Activated CD4-positive, alpha-beta T cell treated with anti-CD3 and anti-CD28 coated beads, Interleukin-2, amount 10 ng/mL, durations not matched to agents 7 days and 5 days (primary cell): ENCODE measurements around the gene ADAM22. TPM values are rescaled to one million over a fixed set of nuclear protein-coding genes. Genes with fewer than 3 reads are reported as not detected.

Experiments
- CTCF ChIA-PET: fragments of 350-600 bp; sonication (Branson Sonifier 250); formaldehyde crosslinking; loops from one replicate; lab custom pipeline; 2021; ENCODE audit warnings: antibody characterized with exemption; lab: Charles Lee
- POLR2A ChIA-PET: fragments of 350-600 bp; sonication (Branson Sonifier 250); formaldehyde crosslinking; loops from one replicate; lab custom pipeline; 2021; ENCODE audit warnings: antibody characterized with exemption; lab: Charles Lee
- DNase-seq: peaks from one replicate; pipeline ENCODE4 v3.0.0-alpha.2; 2020
- H3K27ac Mint-ChIP-seq: one replicate; pipeline ENCODE4 v1.8.0; 2021; ENCODE audit warnings: mild to moderate bottlenecking, moderate library complexity, mixed read lengths
- H3K27me3 Mint-ChIP-seq: one replicate; pipeline ENCODE4 v1.8.0; 2021; ENCODE audit warnings: mixed read lengths
- H3K36me3 Mint-ChIP-seq: one replicate; pipeline ENCODE4 v1.8.0; 2021; ENCODE audit warnings: low read depth, mixed read lengths
- H3K4me1 Mint-ChIP-seq: one replicate; pipeline ENCODE4 v1.8.0; 2021; ENCODE audit warnings: mixed read lengths
- H3K4me3 Mint-ChIP-seq: one replicate; pipeline ENCODE4 v1.8.0; 2021; ENCODE audit warnings: mild to moderate bottlenecking, moderate library complexity, mixed read lengths
- H3K9me3 Mint-ChIP-seq: one replicate; pipeline ENCODE4 v1.8.0; 2021; ENCODE audit warnings: mixed read lengths
- total RNA-seq, 2 experiments: library from RNA; stranded (reverse); gene quantifications; one replicate each; pipeline ENCODE4 v1.2.3, GENCODE V29; 2021

The ADAM22 gene
- total RNA-seq, 2 experiments from 2014 or later, result 0.96 to 1.1 TPM

DNA sequence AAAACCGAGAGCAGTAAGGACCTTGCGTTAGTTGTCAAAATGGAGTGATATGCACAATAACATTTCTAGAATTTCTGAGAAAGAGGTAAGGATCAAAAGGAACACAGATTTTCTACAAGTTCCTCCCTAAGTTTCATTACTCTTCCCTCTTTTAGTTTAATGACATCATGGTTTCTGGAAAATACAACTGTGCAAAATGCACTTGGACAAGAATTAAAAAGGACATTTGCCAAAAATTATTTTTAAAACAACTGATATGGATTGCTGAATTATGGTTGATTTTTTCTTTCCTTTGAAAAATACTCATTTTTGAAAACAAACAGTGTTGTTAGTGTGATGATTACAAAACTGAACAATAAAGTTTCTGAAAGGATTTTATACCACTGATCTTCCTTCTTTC, 233.7 kb downstream of the ADAM22 start:
- H3K9me3 Mint-ChIP-seq, result no peaks in the 10 kb centered on the region
- H3K27me3 Mint-ChIP-seq, result peaks cover 2% of the 10 kb centered on the region
- H3K27ac Mint-ChIP-seq, result no peak overlapping the region
- ChIA-PET POLR2A (no interaction called here), CTCF (interaction anchor here (1.0 kb wide), 1 partner anchor 21 kb away, joined by 3 read pairs; no protein-coding TSS in a partner anchor)
- H3K4me3 Mint-ChIP-seq, result no peak overlapping the region
- DNase-seq, result no peak
- no peaks in the 10 kb centered on the region for H3K36me3 Mint-ChIP-seq
- H3K4me1 Mint-ChIP-seq, result no peaks in the 10 kb centered on the region

DNA sequence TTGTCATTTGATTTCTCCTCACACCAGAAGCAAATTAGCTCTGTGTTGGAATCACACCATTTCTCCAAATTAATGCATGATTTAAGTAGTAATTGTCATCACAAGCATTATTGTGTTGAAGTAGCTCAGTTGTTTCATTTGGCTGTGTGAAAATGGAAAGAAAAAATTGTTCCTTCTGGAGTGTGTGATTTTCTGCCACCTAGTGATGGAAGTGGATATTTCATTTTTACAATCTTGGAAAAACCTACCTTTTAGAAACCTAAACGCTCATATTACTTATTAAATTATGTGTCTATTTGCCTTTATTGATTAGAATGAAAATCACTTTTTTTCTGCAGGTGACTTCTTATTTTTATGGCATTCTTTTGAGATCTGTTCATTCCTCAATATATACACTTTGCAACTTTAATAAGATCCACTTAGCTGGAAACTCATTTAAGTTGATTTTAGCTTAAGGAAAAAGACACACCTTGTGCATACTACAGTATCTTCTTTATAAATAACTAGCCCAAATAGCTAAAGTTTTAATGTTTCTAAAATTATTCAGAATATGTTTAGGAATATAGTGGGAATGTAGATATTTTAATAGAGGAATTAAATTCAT, 235.8 kb downstream of the ADAM22 start:
- Mint-ChIP-seq H3K9me3 (no peaks in the 10 kb centered on the region), H3K27me3 (peaks cover 2% of the 10 kb centered on the region), H3K36me3 (no peaks in the 10 kb centered on the region), H3K27ac (no peak overlapping the region), H3K4me1 (no peaks in the 10 kb centered on the region), H3K4me3 (no peak overlapping the region)
- POLR2A ChIA-PET, result no interaction called here
- CTCF ChIA-PET, result interaction anchor here (1.1 kb wide), 1 partner anchor 28 kb away, joined by 3 read pairs; no protein-coding TSS in a partner anchor
- DNase-seq, result no peak

DNA sequence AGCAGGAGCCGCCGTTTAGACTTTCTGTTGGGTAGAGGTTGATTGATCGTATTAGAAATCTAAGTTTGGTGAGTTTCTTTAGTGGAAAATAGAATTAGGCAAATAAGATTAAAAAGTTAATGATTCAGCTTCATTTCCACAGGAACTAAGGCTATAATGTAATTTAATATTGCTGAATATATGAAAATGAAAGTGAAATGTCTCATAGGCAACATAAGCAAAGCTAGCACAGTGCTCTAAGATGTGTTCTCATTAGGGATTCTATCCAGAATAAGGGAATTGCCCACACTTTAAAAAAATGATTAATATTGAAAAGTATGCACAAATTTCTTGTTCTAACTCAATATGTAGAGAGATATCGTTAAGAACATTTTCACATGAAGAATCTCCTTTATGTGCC, 238.8 kb downstream of the ADAM22 start:
- Mint-ChIP-seq H3K27ac (no peak overlapping the region), H3K4me3 (no peak overlapping the region), H3K27me3 (peaks cover 2% of the 10 kb centered on the region), H3K9me3 (no peaks in the 10 kb centered on the region), H3K4me1 (no peaks in the 10 kb centered on the region), H3K36me3 (no peaks in the 10 kb centered on the region)
- no peak for DNase-seq
- POLR2A ChIA-PET, result no interaction called here
- CTCF ChIA-PET, result no interaction called here

DNA sequence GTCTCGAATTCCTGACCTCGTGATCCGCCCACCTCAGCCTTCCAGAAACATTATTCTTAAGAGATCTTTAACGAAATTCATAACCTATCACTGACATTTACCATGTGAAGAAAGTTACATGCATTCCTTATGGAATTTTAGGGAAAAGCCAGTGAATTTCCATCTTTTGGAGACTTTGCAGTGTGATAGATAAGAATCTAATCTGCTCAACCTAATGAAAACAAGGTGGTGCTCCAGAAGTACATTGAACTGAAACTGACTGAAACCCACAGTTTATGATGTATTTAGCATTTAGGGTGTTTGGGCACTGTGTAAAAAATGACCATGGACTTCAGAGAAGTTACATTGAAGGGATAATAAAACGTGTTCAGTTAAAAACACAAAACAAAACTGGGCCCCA, 242.1 kb downstream of the ADAM22 start:
- ChIA-PET CTCF (no interaction called here), POLR2A (no interaction called here)
- Mint-ChIP-seq H3K36me3 (no peaks in the 10 kb centered on the region), H3K9me3 (no peaks in the 10 kb centered on the region), H3K4me3 (no peak overlapping the region), H3K27ac (no peak overlapping the region), H3K4me1 (no peaks in the 10 kb centered on the region), H3K27me3 (no peaks in the 10 kb centered on the region)
- no peak for DNase-seq

DNA sequence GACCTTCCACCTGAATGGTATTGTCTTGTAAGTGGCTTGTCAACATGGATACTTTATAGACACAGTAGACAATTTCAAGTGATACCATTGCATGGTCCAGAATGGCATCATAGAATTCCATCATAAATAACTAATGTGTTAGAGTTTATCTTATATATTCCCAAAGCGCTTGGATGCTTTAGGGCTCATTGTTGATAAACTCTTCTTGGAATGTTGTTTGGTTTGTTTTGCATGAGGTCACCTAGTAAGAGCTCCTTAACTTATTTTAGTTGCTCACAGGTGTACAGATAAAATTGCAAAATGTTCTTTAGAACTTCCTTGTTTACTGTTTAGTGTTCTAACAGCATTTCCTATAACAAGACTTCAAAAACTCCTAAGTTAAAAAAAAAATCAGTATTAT, 249.0 kb downstream of the ADAM22 start:
- CTCF ChIA-PET, result no interaction called here

DNA sequence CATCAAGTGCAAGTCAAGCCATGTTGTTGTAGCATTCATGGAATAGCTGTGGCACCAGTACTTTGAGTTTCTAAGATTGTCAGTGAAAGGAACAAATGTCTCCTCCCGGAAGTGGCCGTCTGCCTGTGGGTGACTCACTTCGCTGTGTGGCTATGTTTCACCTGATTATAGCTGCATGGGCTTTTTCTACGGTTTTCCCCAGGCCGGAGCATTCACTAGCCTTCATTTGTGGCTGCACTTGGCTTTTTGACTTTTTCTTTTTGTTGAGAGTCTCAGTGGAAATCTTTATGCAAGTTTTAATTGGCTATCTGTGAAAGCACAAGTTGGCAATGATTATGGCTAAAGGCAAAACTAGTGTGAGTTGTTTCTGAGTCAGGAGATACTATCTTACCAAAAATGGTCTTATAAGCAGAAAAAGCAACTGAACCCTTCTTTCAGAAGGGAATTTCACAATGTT, 250.8 kb downstream of the ADAM22 start:
- no peak for DNase-seq
- Mint-ChIP-seq H3K27ac (no peak overlapping the region), H3K4me1 (no peaks in the 10 kb centered on the region), H3K4me3 (no peak overlapping the region), H3K9me3 (no peaks in the 10 kb centered on the region), H3K36me3 (no peaks in the 10 kb centered on the region), H3K27me3 (no peaks in the 10 kb centered on the region)
- CTCF ChIA-PET, result interaction anchor here (0.8 kb wide), 1 partner anchor 597 kb away, joined by 3 read pairs; no protein-coding TSS in a partner anchor
- POLR2A ChIA-PET, result no interaction called here

More for the DNA sequence above, 249.0 kb downstream of the ADAM22 start:
- POLR2A ChIA-PET, result no interaction called here
- no peaks in the 10 kb centered on the region for H3K27me3 Mint-ChIP-seq
- no peak for DNase-seq
- no peak overlapping the region for H3K27ac Mint-ChIP-seq
- H3K9me3 Mint-ChIP-seq, result no peaks in the 10 kb centered on the region
- no peak overlapping the region for H3K4me3 Mint-ChIP-seq
- H3K4me1 Mint-ChIP-seq, result no peaks in the 10 kb centered on the region
- H3K36me3 Mint-ChIP-seq, result no peaks in the 10 kb centered on the region

DNA sequence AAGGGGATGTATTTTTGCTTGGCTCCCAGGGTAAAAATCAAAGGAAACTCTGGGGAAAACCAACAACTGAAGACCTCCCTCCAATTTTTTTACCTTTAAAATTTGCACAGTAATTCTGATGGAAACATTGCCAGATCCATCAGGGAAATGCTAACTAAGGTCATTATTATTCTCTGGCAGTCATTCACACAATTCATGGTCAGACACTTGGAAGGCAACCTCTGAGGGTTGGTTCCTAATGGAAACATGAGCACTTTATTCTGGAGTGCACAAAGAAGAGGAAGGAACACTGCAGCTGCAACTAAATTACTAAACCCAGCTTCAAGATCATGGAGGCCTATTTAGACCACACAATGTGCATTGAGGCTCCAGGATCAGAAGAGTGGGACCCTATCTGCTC, 251.6 kb downstream of the ADAM22 start:
- ChIA-PET POLR2A (no interaction called here), CTCF (no interaction called here)
- no peak overlapping the region for H3K27ac Mint-ChIP-seq
- no peak for DNase-seq
- no peaks in the 10 kb centered on the region for H3K4me1 Mint-ChIP-seq
- H3K36me3 Mint-ChIP-seq, result no peaks in the 10 kb centered on the region
- no peaks in the 10 kb centered on the region for H3K9me3 Mint-ChIP-seq
- no peaks in the 10 kb centered on the region for H3K27me3 Mint-ChIP-seq
- no peak overlapping the region for H3K4me3 Mint-ChIP-seq

DNA sequence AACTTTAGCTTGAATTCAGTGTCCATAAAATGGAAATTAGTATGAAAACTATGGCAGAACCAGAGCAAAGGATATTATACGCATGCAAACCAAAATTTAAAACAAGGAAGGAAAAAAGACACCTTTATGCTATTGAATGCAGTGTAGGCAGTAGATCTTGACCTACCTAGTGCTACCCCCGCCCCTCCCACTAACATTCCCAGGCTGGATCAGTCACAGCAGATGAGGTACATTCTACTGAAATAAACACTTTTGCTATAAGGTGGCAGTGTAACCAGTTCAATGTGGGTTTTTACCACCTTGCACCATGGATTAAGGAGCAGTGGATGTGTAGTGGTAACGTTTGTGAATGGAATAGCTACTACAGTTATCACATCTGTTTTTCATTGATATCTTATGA, 257.9 kb downstream of the ADAM22 start:
- ChIA-PET POLR2A (no interaction called here), CTCF (no interaction called here)
- no peaks in the 10 kb centered on the region for H3K9me3 Mint-ChIP-seq
- H3K27me3 Mint-ChIP-seq, result no peaks in the 10 kb centered on the region
- no peak overlapping the region for H3K4me3 Mint-ChIP-seq
- H3K36me3 Mint-ChIP-seq, result no peaks in the 10 kb centered on the region
- no peak for DNase-seq
- no peaks in the 10 kb centered on the region for H3K4me1 Mint-ChIP-seq
- H3K27ac Mint-ChIP-seq, result no peak overlapping the region

DNA sequence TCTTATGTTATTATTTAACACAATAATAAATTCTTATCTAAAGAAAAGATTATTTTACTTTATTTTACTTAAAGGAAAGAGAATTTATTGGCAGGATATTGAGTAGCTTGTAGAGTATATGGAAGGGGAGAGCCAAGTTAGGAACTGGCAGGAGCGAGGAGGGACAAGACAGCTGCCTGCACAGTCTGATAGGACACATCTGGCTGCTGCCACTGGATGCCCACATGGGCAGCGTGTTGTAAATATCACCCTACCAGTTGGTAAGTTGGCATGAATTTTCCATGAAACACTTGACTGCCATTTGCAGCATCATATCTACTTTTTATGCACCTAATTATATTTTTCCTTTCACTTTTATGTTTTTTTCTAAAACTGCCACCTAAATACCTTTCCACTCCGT, 266.2 kb downstream of the ADAM22 start:
- DNase-seq, result no peak
- H3K27ac Mint-ChIP-seq, result no peak overlapping the region
- H3K4me1 Mint-ChIP-seq, result peaks cover 2% of the 10 kb centered on the region
- ChIA-PET CTCF (no interaction called here), POLR2A (no interaction called here)
- no peaks in the 10 kb centered on the region for H3K27me3 Mint-ChIP-seq
- no peaks in the 10 kb centered on the region for H3K9me3 Mint-ChIP-seq
- peaks cover 18% of the 10 kb centered on the region for H3K36me3 Mint-ChIP-seq
- H3K4me3 Mint-ChIP-seq, result no peak overlapping the region

DNA sequence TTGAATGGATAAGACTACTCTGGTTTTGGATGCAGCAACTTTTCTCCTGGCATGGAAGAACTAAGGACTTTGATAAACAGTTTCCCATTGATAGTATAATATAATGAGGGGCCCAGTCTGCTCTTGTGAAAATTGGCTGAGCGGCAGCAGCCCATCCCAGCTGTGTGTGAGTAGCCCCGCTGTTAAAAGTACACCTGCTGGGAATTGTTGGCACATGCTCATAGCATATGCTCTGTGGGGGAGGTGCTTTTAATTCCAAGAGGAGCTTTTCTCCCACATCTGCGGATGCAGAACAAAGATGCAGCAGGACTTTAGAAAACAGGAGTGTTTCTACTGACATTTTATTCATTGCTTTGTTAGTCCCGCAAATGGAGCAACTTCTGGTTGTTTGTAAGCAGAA, 266.7 kb downstream of the ADAM22 start:
- no peak for DNase-seq
- POLR2A ChIA-PET, result no interaction called here
- no peaks in the 10 kb centered on the region for H3K27me3 Mint-ChIP-seq
- H3K9me3 Mint-ChIP-seq, result no peaks in the 10 kb centered on the region
- H3K4me3 Mint-ChIP-seq, result no peak overlapping the region
- H3K36me3 Mint-ChIP-seq, result peaks cover 22% of the 10 kb centered on the region
- H3K4me1 Mint-ChIP-seq, result peaks cover 2% of the 10 kb centered on the region
- H3K27ac Mint-ChIP-seq, result no peak overlapping the region
- CTCF ChIA-PET, result no interaction called here

DNA sequence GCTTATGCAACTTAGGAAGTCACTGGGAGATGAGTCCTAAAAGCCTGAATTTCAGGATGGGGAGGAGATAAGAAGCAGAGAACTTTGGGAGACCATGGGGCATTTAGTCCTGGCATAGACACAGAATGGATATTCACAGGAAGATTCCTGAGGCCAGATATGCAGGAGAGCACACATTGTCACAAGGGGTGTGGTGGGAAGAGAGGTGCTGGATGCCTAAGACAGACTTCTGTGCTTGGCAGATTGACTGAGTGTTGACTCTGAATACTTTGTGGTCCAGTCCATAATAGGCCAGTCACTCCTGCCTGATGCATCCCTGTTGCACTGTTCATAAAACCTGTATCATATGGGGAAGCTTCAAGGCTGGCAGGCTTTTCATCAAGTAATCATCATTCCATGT, 267.3 kb downstream of the ADAM22 start:
- CTCF ChIA-PET, result no interaction called here
- H3K36me3 Mint-ChIP-seq, result peaks cover 27% of the 10 kb centered on the region
- no peak for DNase-seq
- POLR2A ChIA-PET, result no interaction called here
- H3K27me3 Mint-ChIP-seq, result no peaks in the 10 kb centered on the region
- no peak overlapping the region for H3K27ac Mint-ChIP-seq
- H3K9me3 Mint-ChIP-seq, result no peaks in the 10 kb centered on the region
- H3K4me3 Mint-ChIP-seq, result no peak overlapping the region
- H3K4me1 Mint-ChIP-seq, result peaks cover 2% of the 10 kb centered on the region

DNA sequence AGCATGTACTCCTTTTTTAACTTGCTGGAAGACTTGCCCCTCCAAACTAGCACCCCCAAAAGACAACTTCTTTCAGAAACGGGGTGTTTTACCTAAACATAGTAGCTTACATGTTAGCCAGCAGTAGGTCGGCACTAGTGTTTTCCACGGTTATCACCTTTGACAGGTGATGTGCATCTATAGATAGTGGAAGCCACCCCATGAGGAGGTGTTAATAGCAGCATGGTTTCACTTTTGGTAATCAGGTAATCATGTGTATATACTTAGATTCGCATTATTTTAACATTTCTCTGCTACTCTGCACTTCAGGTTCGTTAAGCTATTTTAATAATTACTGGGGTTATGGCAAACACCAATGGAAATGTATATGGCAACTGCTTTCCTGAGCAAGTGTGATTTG, 268.2 kb downstream of the ADAM22 start:
- peaks cover 31% of the 10 kb centered on the region for H3K36me3 Mint-ChIP-seq
- H3K27me3 Mint-ChIP-seq, result no peaks in the 10 kb centered on the region
- no peak for DNase-seq
- CTCF ChIA-PET, result interaction anchor here (1.1 to 1.5 kb wide), 2 partner anchors 15 to 18 kb away, joined by 3 to 4 read pairs; no protein-coding TSS in a partner anchor
- no peaks in the 10 kb centered on the region for H3K9me3 Mint-ChIP-seq
- H3K4me1 Mint-ChIP-seq, result peaks cover 2% of the 10 kb centered on the region
- POLR2A ChIA-PET, result no interaction called here
- no peak overlapping the region for H3K27ac Mint-ChIP-seq
- H3K4me3 Mint-ChIP-seq, result no peak overlapping the region

DNA sequence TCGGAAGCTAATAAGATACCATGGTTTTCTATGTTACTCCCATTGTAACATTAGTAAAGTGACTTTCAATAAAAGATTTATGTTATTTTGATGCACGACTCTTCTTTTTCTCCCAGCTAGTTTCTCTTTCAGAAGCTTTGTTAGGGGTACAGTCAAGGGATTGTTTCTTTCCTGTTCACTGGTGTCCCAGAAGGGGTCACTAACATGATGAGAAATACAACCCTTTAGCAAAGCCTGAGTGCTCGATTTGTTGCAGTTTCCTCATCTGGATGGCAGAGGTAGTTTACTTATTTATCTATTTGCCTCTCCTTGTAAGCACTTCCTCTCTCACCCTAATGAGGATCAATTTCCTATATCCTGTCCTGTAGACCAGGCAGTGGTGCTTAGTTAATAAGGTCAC, 268.7 kb downstream of the ADAM22 start:
- Mint-ChIP-seq H3K27ac (no peak overlapping the region), H3K27me3 (no peaks in the 10 kb centered on the region), H3K4me3 (no peak overlapping the region), H3K9me3 (no peaks in the 10 kb centered on the region), H3K36me3 (peaks cover 36% of the 10 kb centered on the region), H3K4me1 (peaks cover 2% of the 10 kb centered on the region)
- CTCF ChIA-PET, result interaction anchor here (1.1 to 1.5 kb wide), 2 partner anchors 15 to 18 kb away, joined by 3 to 4 read pairs; no protein-coding TSS in a partner anchor
- no peak for DNase-seq
- POLR2A ChIA-PET, result no interaction called here

DNA sequence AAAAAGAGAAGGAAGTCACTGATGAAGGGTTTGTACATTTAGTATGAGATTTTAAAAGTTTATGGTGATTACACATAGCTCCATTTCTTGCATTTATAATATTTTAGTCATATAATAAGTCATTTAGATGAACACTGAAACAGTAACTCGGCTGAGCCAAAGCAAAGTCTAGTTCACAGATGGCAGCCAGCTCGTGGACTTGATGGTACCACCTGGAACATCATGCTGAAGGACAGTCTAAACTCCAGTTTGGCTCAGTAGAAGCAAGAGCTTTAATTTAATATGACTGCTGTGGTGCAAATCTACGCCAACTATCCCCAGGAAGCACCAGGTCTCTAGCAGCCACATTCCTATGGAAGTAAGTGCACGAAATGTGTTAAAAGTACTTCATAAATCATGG, 269.4 kb downstream of the ADAM22 start:
- no peak overlapping the region for H3K4me3 Mint-ChIP-seq
- H3K27me3 Mint-ChIP-seq, result no peaks in the 10 kb centered on the region
- DNase-seq, result no peak
- H3K4me1 Mint-ChIP-seq, result peaks cover 2% of the 10 kb centered on the region
- POLR2A ChIA-PET, result no interaction called here
- CTCF ChIA-PET, result interaction anchor here (1.1 to 1.5 kb wide), 2 partner anchors 14 to 17 kb away, joined by 3 to 4 read pairs; no protein-coding TSS in a partner anchor
- H3K9me3 Mint-ChIP-seq, result no peaks in the 10 kb centered on the region
- no peak overlapping the region for H3K27ac Mint-ChIP-seq
- H3K36me3 Mint-ChIP-seq, result peaks cover 38% of the 10 kb centered on the region
